HEK293 (cell line): ENCODE results near the gene VWA3B.

Experiments used
- CTCF ChIA-PET: fragments of 350-600 bp; formaldehyde crosslinking; extraction: SDS; loops from one replicate; lab custom pipeline; 2021; ENCODE audit warnings: antibody characterized with exemption; lab: Yijun Ruan, JAX
- POLR2A ChIA-PET: fragments of 300-600 bp; formaldehyde crosslinking; extraction: SDS; loops from one replicate; lab custom pipeline; 2020; ENCODE audit warnings: antibody characterized with exemption, inconsistent platforms; lab: Yijun Ruan, JAX
- H3K27ac ChIP-seq: fragments of 200-500 bp; sonication (Bioruptor generic); 2 replicates; pipeline ENCODE4 v1.5.1; 2014; ENCODE audit warnings: low read depth, low read length, control low read depth, inconsistent platforms; ENCODE audit errors: extremely low read depth
- H3K36me3 ChIP-seq, 2 experiments: fragments of 200-500 bp in 1 of 2; sonication (Bioruptor generic) in 1 of 2; 1 replicate in 1 of 2; 2 replicates in 1 of 2; pipeline ENCODE4 v1.5.1; 2014 to 2017; ENCODE audit warnings: inconsistent platforms in 2 of 2, low read length in 2 of 2; ENCODE audit not compliant: control insufficient read depth in 2 of 2, insufficient read depth in 1 of 2
- H3K4me1 ChIP-seq: fragments of 200-500 bp; sonication (Bioruptor generic); 2 replicates; pipeline ENCODE4 v1.5.1; 2014; ENCODE audit warnings: mild to moderate bottlenecking, low read length, inconsistent platforms; ENCODE audit not compliant: control insufficient read depth, insufficient read depth
- H3K4me3 ChIP-seq: 2 replicates; pipeline ENCODE4 v1.5.1; 2011; ENCODE audit warnings: low read depth, mild to moderate bottlenecking, control low read depth, low read length, moderate library complexity
- H3K9me3 ChIP-seq: fragments of 200-500 bp; sonication (Bioruptor generic); 2 replicates; pipeline ENCODE4 v1.5.1; 2014; ENCODE audit warnings: low read depth, low read length, inconsistent platforms; ENCODE audit not compliant: control insufficient read depth, insufficient read depth
- GLI2 ChIP-seq: fragments of 450-650 bp; formaldehyde crosslinking; IDR thresholded peaks from 2 replicates; pipeline ENCODE4; 2017; ENCODE audit warnings: missing biosample characterization, missing genetic modification characterization, low read depth, borderline replicate concordance
- SCRT2 ChIP-seq: fragments of 450-650 bp; formaldehyde crosslinking; IDR thresholded peaks from 2 replicates; pipeline ENCODE4 v1.5.1; 2016; ENCODE audit warnings: missing biosample characterization, missing genetic modification characterization
- TCF7L2 ChIP-seq: IDR thresholded peaks from 2 replicates; pipeline ENCODE4 v1.6.1; 2011; ENCODE audit warnings: low read depth, mild to moderate bottlenecking, inconsistent platforms, low read length, moderate library complexity, borderline replicate concordance
- YY1 ChIP-seq: fragments of 450-650 bp; formaldehyde crosslinking; IDR thresholded peaks from 2 replicates; pipeline ENCODE4 v1.5.1; 2018; ENCODE audit warnings: missing biosample characterization, missing genetic modification characterization
- ZFHX2 ChIP-seq: fragments of 450-650 bp; formaldehyde crosslinking; conservative IDR thresholded peaks from 2 replicates; pipeline ENCODE4 v1.5.1; 2016; ENCODE audit warnings: missing biosample characterization, missing genetic modification characterization
- ZFP69B ChIP-seq: fragments of 450-650 bp; formaldehyde crosslinking; IDR thresholded peaks from 2 replicates; pipeline ENCODE4 v1.5.1; 2016; ENCODE audit warnings: missing biosample characterization, missing genetic modification characterization
- ZNF112 ChIP-seq: fragments of 450-650 bp; formaldehyde crosslinking; IDR thresholded peaks from 2 replicates; pipeline ENCODE4 v1.5.0; 2017; ENCODE audit warnings: missing biosample characterization, missing genetic modification characterization
- ZNF121 ChIP-seq: fragments of 450-650 bp; formaldehyde crosslinking; IDR thresholded peaks from 2 replicates; pipeline ENCODE4 v1.5.1; 2016; ENCODE audit warnings: missing biosample characterization, missing genetic modification characterization
- ZNF132 ChIP-seq: fragments of 450-650 bp; formaldehyde crosslinking; IDR thresholded peaks from 2 replicates; pipeline ENCODE4 v1.5.1; 2017; ENCODE audit warnings: missing biosample characterization, missing genetic modification characterization, borderline replicate concordance
- ZNF140 ChIP-seq: fragments of 450-650 bp; formaldehyde crosslinking; IDR thresholded peaks from 2 replicates; pipeline ENCODE4 v1.5.1; 2016; ENCODE audit warnings: missing biosample characterization, missing genetic modification characterization
- ZNF155 ChIP-seq: fragments of 450-650 bp; formaldehyde crosslinking; IDR thresholded peaks from 2 replicates; pipeline ENCODE4 v1.5.1; 2016; ENCODE audit warnings: missing biosample characterization, missing genetic modification characterization
- ZNF16 ChIP-seq: fragments of 450-650 bp; formaldehyde crosslinking; IDR thresholded peaks from 2 replicates; pipeline ENCODE4 v1.5.1; 2016; ENCODE audit warnings: low read depth, missing biosample characterization, missing genetic modification characterization
- ZNF19 ChIP-seq: fragments of 450-650 bp; formaldehyde crosslinking; IDR thresholded peaks from 2 replicates; pipeline ENCODE4; 2016; ENCODE audit warnings: missing biosample characterization, missing genetic modification characterization, low read depth
- ZNF2 ChIP-seq: fragments of 450-650 bp; formaldehyde crosslinking; IDR thresholded peaks from 2 replicates; pipeline ENCODE4 v1.5.1; 2016; ENCODE audit warnings: missing biosample characterization, missing genetic modification characterization
- ZNF202 ChIP-seq: fragments of 450-650 bp; formaldehyde crosslinking; IDR thresholded peaks from 2 replicates; pipeline ENCODE4 v1.5.1; 2016; ENCODE audit warnings: missing biosample characterization, missing genetic modification characterization, borderline replicate concordance
- ZNF214 ChIP-seq: fragments of 450-650 bp; formaldehyde crosslinking; IDR thresholded peaks from 2 replicates; pipeline ENCODE4 v1.5.1; 2017; ENCODE audit warnings: missing biosample characterization, mild to moderate bottlenecking, missing genetic modification characterization, borderline replicate concordance
- ZNF24 ChIP-seq: fragments of 450-650 bp; formaldehyde crosslinking; IDR thresholded peaks from 2 replicates; pipeline ENCODE4 v1.5.1; 2016; ENCODE audit warnings: missing biosample characterization, missing genetic modification characterization
- ZNF302 ChIP-seq: fragments of 450-650 bp; formaldehyde crosslinking; IDR thresholded peaks from 2 replicates; pipeline ENCODE4 v1.5.1; 2016; ENCODE audit warnings: missing biosample characterization, missing genetic modification characterization, low read depth
- ZNF510 ChIP-seq: fragments of 450-650 bp; formaldehyde crosslinking; IDR thresholded peaks from 2 replicates; pipeline ENCODE4 v1.5.1; 2018; ENCODE audit warnings: mild to moderate bottlenecking, missing genetic modification characterization, missing biosample characterization; ENCODE audit not compliant: insufficient replicate concordance
- ZNF548 ChIP-seq: fragments of 450-650 bp; formaldehyde crosslinking; IDR thresholded peaks from 2 replicates; pipeline ENCODE4 v1.5.1; 2016; ENCODE audit warnings: missing biosample characterization, missing genetic modification characterization
- ZNF560 ChIP-seq: fragments of 450-650 bp; formaldehyde crosslinking; IDR thresholded peaks from 2 replicates; pipeline ENCODE4 v1.5.1; 2017; ENCODE audit warnings: missing biosample characterization, missing genetic modification characterization, borderline replicate concordance
- ZNF621 ChIP-seq: fragments of 450-650 bp; formaldehyde crosslinking; IDR thresholded peaks from 2 replicates; pipeline ENCODE4 v1.5.1; 2017; ENCODE audit warnings: missing biosample characterization, missing genetic modification characterization
- ZNF768 ChIP-seq: fragments of 450-650 bp; formaldehyde crosslinking; IDR thresholded peaks from 2 replicates; pipeline ENCODE4 v1.5.1; 2018; ENCODE audit warnings: missing biosample characterization, mild to moderate bottlenecking, missing genetic modification characterization
- ZNF785 ChIP-seq: fragments of 450-650 bp; formaldehyde crosslinking; IDR thresholded peaks from 2 replicates; pipeline ENCODE4 v1.5.1; 2016; ENCODE audit warnings: missing biosample characterization, missing genetic modification characterization
- ZSCAN23 ChIP-seq: fragments of 450-650 bp; formaldehyde crosslinking; IDR thresholded peaks from 2 replicates; pipeline ENCODE4 v1.5.1; 2016; ENCODE audit warnings: missing biosample characterization, missing genetic modification characterization
- TF ChIP-seq, protein P1 (sequence below): fragments of 450-650 bp; formaldehyde crosslinking; IDR thresholded peaks from 2 replicates; pipeline ENCODE4 v1.5.1; 2016; ENCODE audit warnings: missing biosample characterization, missing genetic modification characterization
- TF ChIP-seq, protein P2 (sequence below): fragments of 450-650 bp; formaldehyde crosslinking; IDR thresholded peaks from 2 replicates; pipeline ENCODE4 v1.5.1; 2016; ENCODE audit warnings: missing biosample characterization, missing genetic modification characterization
- TF ChIP-seq, protein P3 (sequence below): fragments of 450-650 bp; formaldehyde crosslinking; IDR thresholded peaks from 2 replicates; pipeline ENCODE4 v1.5.1; 2016; ENCODE audit warnings: missing biosample characterization, missing genetic modification characterization
- TF ChIP-seq, protein P4 (sequence below): fragments of 450-650 bp; formaldehyde crosslinking; IDR thresholded peaks from 2 replicates; pipeline ENCODE4 v1.5.1; 2016; ENCODE audit warnings: missing biosample characterization, missing genetic modification characterization

The VWA3B gene

DNA sequence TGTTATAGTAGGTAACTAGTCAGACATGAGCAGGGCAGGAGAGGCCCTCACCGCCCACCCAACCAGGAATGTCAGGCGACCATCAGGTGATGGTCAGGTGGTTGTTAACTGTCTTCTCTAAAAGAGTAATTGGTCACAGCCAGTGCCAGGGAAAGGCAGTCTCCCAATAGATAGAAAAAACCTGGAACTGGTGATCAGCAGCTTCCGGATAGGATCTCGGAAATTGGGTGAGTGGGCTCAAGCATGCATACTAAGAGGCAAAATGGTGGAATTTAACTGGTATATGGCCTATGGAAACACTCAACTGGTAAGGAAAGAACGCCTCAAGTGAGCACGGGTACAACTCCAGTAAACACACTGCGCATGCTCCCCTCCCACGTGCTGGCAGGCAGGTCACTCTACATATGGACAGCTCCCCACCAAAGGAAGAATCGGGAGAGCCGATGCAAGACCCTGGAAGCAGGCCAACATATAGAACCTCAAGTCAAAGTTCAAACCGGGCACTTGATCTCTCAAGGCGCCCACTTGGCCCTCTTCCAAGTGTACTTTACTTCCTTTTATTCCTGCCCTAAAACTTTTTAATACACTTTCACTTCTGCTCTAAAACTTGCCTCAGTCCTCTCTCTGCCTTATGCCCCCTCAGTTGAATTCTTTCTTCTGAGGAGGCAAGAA lies 47.7 kb upstream of the VWA3B start:
- POLR2A ChIA-PET: no interaction called here
- Histone ChIP-seq H3K4me3 (no peak overlapping the region), H3K27ac (no peak overlapping the region), H3K36me3 (no peaks in the 10 kb centered on the region), H3K9me3 (no peaks in the 10 kb centered on the region), H3K4me1 (peaks cover 5% of the 10 kb centered on the region; the same call in 1 of the 2 replicates)
- TF ChIP-seq ZNF214: no peak
- no peak for TF ChIP-seq ZNF24 (tag by site-specific recombination)
- TF ChIP-seq SCRT2 (tag by site-specific recombination): no peak
- TF ChIP-seq YY1 (tag by site-specific recombination): no peak
- TF ChIP-seq ZFP69B: no peak
- no peak for TF ChIP-seq ZNF16
- TF ChIP-seq ZNF140 (tag by site-specific recombination): no peak
- TF ChIP-seq GLI2 (tag by site-specific recombination): no peak
- no peak for TF ChIP-seq ZNF302
- TF ChIP-seq ZNF19 (tag by site-specific recombination): no peak
- TF ChIP-seq, protein P1, sequence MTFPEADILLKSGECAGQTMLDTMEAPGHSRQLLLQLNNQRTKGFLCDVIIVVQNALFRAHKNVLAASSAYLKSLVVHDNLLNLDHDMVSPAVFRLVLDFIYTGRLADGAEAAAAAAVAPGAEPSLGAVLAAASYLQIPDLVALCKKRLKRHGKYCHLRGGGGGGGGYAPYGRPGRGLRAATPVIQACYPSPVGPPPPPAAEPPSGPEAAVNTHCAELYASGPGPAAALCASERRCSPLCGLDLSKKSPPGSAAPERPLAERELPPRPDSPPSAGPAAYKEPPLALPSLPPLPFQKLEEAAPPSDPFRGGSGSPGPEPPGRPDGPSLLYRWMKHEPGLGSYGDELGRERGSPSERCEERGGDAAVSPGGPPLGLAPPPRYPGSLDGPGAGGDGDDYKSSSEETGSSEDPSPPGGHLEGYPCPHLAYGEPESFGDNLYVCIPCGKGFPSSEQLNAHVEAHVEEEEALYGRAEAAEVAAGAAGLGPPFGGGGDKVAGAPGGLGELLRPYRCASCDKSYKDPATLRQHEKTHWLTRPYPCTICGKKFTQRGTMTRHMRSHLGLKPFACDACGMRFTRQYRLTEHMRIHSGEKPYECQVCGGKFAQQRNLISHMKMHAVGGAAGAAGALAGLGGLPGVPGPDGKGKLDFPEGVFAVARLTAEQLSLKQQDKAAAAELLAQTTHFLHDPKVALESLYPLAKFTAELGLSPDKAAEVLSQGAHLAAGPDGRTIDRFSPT (tag by site-specific recombination): no peak
- TF ChIP-seq ZFHX2: no peak
- TF ChIP-seq ZNF510 (tag by site-specific recombination): no peak
- no peak for TF ChIP-seq ZNF560 (tag by site-specific recombination)
- TF ChIP-seq, protein P2, sequence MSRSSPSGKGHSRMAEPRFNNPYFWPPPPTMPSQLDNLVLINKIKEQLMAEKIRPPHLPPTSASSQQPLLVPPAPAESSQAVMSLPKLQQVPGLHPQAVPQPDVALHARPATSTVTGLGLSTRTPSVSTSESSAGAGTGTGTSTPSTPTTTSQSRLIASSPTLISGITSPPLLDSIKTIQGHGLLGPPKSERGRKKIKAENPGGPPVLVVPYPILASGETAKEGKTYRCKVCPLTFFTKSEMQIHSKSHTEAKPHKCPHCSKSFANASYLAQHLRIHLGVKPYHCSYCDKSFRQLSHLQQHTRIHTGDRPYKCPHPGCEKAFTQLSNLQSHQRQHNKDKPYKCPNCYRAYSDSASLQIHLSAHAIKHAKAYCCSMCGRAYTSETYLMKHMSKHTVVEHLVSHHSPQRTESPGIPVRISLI (tag by site-specific recombination): no peak
- CTCF ChIA-PET: interaction anchor here (0.5 kb wide), 1 partner anchor 10 kb away, joined by 3 read pairs; no protein-coding TSS in a partner anchor

DNA sequence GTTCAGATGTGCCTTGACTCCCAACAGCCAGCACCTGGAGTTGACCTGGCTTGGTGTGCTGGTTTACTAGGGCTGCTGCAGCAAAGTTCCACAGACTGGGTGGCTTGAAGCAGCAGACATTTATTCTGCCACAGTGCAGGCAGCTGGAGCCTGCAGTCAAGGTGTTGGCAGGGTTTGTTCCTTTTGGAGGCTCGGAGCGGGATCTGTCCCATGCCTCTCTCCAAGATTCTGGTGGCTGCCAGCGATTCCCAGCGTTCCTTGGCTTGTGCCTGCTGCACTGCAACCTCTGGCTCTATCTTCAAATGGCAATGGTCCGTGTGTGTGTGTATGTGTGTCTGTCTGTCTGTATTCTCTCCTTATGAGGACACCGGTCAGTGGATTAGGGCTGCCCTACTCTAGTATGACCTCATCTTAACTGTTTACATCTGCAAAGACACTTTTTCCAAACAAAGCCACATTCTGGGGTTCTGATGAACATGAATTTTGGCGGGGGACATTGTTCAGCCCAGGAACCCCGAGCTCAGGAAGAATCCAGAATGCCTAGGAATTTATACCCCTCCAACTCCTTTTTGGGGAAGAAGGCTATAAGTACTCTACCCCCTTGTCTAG lies 46.5 kb upstream of the VWA3B start:
- ChIA-PET POLR2A (no interaction called here), CTCF (no interaction called here)
- Histone ChIP-seq H3K27ac (no peak overlapping the region), H3K9me3 (no peaks in the 10 kb centered on the region), H3K4me1 (peaks cover 5% of the 10 kb centered on the region; the same call in 1 of the 2 replicates), H3K4me3 (no peak overlapping the region), H3K36me3 (no peaks in the 10 kb centered on the region)
- no peak for TF ChIP-seq ZNF2
- TF ChIP-seq ZNF510 (tag by site-specific recombination): no peak
- TF ChIP-seq ZNF785: no peak
- TF ChIP-seq ZNF548: no peak
- TF ChIP-seq, protein P3, sequence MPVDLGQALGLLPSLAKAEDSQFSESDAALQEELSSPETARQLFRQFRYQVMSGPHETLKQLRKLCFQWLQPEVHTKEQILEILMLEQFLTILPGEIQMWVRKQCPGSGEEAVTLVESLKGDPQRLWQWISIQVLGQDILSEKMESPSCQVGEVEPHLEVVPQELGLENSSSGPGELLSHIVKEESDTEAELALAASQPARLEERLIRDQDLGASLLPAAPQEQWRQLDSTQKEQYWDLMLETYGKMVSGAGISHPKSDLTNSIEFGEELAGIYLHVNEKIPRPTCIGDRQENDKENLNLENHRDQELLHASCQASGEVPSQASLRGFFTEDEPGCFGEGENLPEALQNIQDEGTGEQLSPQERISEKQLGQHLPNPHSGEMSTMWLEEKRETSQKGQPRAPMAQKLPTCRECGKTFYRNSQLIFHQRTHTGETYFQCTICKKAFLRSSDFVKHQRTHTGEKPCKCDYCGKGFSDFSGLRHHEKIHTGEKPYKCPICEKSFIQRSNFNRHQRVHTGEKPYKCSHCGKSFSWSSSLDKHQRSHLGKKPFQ (tag by site-specific recombination): no peak
- no peak for TF ChIP-seq ZNF121 (tag by site-specific recombination)
- TF ChIP-seq, protein P4, sequence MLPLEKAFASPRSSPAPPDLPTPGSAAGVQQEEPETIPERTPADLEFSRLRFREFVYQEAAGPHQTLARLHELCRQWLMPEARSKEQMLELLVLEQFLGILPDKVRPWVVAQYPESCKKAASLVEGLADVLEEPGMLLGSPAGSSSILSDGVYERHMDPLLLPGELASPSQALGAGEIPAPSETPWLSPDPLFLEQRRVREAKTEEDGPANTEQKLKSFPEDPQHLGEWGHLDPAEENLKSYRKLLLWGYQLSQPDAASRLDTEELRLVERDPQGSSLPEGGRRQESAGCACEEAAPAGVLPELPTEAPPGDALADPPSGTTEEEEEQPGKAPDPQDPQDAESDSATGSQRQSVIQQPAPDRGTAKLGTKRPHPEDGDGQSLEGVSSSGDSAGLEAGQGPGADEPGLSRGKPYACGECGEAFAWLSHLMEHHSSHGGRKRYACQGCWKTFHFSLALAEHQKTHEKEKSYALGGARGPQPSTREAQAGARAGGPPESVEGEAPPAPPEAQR (tag by site-specific recombination): no peak
- no peak for TF ChIP-seq ZNF155 (tag by site-specific recombination)
- no peak for TF ChIP-seq ZSCAN23
- TF ChIP-seq ZNF768 (tag by site-specific recombination): no peak
- no peak for TF ChIP-seq ZNF132 (tag by site-specific recombination)
- no peak for TF ChIP-seq ZNF202 (tag by site-specific recombination)
- TF ChIP-seq ZNF112 (tag by site-specific recombination): no peak
- TF ChIP-seq TCF7L2: no peak
- TF ChIP-seq ZNF621 (tag by site-specific recombination): no peak
